GM19193 (cell line): ENCODE measurements around the gene ACAA1.

Experiments used
- POLR2A ChIP-seq: IDR thresholded peaks from 4 replicates; pipeline ENCODE4 v1.6.1; 2011; ENCODE audit not compliant: insufficient read depth, insufficient read length; ENCODE audit errors: extremely low read depth

ACAA1 gene

GRCh38 chr3:38157595-38157994, 20.7 kb upstream of the ACAA1 start:
- no peak for TF ChIP-seq POLR2A

GRCh38 chr3:38157117-38157516, 20.2 kb upstream of the ACAA1 start:
- no peak for TF ChIP-seq POLR2A

GRCh38 chr3:38155825-38156224, 18.9 kb upstream of the ACAA1 start:
- no peak for TF ChIP-seq POLR2A

- no peak for TF ChIP-seq POLR2A
Observed at GRCh38 chr3:38154625-38155255, 17.8 kb upstream of the ACAA1 start.

- TF ChIP-seq POLR2A, result no peak
Observed at GRCh38 chr3:38154033-38154494, 17.1 kb upstream of the ACAA1 start.

GRCh38 chr3:38153221-38153620, 16.3 kb upstream of the ACAA1 start:
- TF ChIP-seq POLR2A, result no peak

- no peak for TF ChIP-seq POLR2A
Observed at GRCh38 chr3:38152609-38153008, 15.7 kb upstream of the ACAA1 start.

DNA sequence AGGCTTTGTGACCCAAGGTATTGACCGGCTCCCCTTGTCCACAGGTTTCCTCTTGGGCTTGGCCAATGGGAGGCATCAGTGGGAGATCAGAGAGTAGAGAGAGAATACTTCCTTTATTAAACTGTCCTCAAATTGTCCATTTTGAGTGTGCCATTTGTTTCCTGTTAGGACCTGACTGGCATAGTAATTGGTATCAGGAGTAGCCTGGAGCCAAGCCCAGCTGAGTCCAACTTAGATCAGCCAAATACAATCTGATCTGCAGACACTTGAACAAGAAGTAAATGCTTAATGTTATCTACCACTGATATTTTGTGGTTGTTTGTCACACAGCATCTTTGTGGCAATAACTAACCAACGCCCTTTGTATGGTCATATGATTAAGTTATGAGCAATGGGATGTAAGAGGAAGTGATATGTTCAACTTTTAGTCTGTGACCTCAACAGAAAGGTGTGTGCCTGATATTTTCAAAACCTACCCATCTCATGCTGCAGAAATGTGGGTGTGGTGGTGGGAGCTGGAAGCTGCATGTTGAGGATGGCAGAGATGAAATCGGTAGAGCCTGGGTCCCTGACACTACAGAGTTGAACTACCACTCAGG, 14.8 kb upstream of the ACAA1 start:
- TF ChIP-seq POLR2A, result no peak

- TF ChIP-seq POLR2A, result no peak
Observed at GRCh38 chr3:38150780-38151528, 14.0 kb upstream of the ACAA1 start.

DNA sequence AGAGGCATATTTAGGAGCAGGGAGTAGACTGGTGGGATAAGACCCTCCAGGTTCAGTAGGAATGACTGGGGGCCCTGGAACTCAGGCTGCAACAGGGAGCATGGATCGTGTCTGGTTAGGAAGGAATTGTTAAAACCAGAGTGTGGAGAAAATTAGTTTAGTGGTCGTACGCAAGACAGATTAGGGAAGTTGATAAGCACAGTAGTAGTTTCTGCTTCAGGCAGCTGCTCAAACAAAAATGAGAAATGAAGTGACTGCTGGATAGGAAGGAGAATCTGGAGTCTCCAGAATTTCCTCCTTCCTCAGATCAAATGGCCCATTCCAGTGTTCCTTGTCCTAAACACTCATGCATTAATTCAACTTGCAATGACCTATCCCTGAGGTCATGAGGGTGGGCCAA, 12.8 kb upstream of the ACAA1 start:
- TF ChIP-seq POLR2A, result no peak

- TF ChIP-seq POLR2A, result no peak
Observed at GRCh38 chr3:38148311-38148882, 11.5 kb upstream of the ACAA1 start.

DNA sequence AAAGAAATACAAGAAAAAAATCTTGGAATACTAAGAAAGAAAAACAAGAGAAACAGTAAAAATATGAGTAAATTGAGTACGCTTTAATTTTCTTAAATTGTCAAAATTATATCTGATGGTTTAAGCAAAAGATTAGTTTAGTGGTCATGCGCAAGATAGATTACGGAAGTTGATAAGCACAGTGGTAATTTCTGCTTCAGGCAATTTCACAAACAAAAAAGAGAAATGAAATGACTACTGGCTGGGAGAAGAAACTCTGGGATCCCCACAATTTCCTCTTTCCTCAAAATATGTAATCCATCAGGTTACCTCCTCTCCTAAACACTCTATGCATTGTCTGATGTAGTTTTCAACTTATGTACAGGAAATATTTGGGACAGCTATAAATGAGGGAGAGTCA, 10.5 kb upstream of the ACAA1 start:
- TF ChIP-seq POLR2A, result no peak

DNA sequence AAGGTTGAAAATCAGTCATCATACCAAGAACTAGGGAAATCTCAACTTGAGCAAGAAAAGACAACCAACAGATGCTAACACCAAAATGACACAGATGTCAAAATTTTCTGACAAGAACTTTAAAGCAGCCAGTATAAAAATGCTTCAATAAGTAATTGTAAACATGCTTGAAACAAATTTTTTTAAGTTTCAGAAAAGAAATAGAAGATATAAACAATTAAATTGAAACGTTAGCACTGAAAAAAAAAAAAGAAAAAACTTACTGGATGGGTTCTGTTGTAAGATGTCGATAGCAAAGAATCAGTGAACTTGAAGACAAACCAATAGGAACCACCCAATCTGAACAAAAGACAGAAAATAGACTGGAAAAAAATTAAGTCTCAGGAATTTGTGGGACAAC, 9.6 kb upstream of the ACAA1 start:
- TF ChIP-seq POLR2A, result no peak

DNA sequence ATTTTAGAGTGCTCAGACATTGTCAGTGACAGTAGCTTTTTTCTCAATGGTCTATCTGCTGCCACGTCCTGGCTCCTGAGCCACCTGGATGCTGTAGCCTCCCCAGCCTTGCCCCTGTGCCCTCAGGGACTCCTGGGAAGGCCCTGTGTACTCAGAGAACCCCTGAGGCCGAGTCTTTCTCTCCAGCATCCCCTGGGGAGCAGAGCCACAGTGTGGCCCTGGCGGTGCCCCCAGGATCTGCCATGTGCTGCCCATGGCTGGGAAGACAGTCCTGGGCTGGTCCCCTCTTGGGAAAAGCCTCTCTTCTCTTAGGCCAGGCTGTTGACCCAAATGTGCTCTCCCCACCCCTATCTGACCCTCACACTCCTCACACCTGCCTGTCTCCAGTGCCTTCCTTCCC, 6.6 kb upstream of the ACAA1 start:
- TF ChIP-seq POLR2A, result no peak

DNA sequence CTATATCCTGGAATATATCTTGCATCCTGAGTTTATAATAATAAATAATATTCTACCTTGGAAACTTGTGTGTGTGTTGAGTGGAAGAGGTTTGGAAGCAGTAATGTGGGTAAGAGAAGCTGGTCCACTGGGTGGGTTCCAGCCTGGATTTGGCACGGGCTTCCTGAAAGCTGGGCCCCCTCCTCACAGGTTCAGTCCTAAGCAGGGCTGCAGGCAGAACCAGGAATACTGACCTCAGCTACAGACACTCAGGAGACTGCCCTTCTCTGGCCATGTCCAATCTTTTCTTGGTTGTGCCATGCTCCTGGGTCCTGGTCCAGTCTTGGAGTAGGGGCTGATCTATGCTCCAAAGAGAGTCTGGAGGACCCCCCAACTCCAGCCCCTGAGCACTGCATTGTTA, 6.0 kb upstream of the ACAA1 start:
- TF ChIP-seq POLR2A, result no peak

DNA sequence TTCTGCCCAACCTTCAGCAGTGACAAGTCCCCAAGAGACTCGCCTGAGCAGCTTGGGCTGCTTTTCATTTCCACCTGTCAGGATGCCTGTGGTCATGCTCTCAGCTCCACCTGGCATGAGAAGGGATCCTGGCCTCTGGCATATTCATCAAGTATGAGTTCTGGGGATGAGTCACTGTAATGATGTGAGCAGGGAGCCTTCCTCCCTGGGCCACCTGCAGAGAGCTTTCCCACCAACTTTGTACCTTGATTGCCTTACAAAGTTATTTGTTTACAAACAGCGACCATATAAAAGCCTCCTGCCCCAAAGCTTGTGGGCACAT, 5.0 kb upstream of the ACAA1 start:
- TF ChIP-seq POLR2A, result no peak
